Non-pigmented ciliary epithelial cell (primary cell): Measurements from ENCODE around the gene CHSY3.

Experiments
- DNase-seq: peaks from one replicate; pipeline ENCODE4 v3.0.0-alpha.2; 2010; ENCODE audit warnings: low read depth

The CHSY3 gene

GRCh38 chr5:129904102-129904666 lies at the start of gene CHSY3:
CHSY3 (plus strand) TSS chr5:129904465.
- DNase-seq, result no peak

GRCh38 chr5:129856325-129856724 lies 47.9 kb upstream of the CHSY3 start:
- DNase-seq, result no peak

GRCh38 chr5:129857116-129857515 lies 47.1 kb upstream of the CHSY3 start:
- no peak for DNase-seq

- no peak for DNase-seq
These were observed 46.1 kb upstream of the CHSY3 start for GRCh38 chr5:129858131-129858675.

GRCh38 chr5:129884322-129884721 lies 19.9 kb upstream of the CHSY3 start:
- no peak for DNase-seq

- DNase-seq, result no peak
These were observed 4.8 kb upstream of the CHSY3 start for GRCh38 chr5:129899454-129899853.

- no peak for DNase-seq
These were observed 1.4 kb upstream of the CHSY3 start for GRCh38 chr5:129902816-129903215.

- no peak for DNase-seq
These were observed 681 bp upstream of the CHSY3 start for GRCh38 chr5:129903466-129904101.

- no peak for DNase-seq
These were observed 605 bp downstream of the CHSY3 start for GRCh38 chr5:129904667-129905472.

GRCh38 chr5:129905473-129906176 lies 1.4 kb downstream of the CHSY3 start:
- DNase-seq, result no peak

GRCh38 chr5:129906177-129906887 lies 2.1 kb downstream of the CHSY3 start:
- no peak for DNase-seq

GRCh38 chr5:129909225-129909624 lies 5.0 kb downstream of the CHSY3 start:
- no peak for DNase-seq

- DNase-seq, result no peak
These were observed 8.5 kb downstream of the CHSY3 start for GRCh38 chr5:129912601-129913255.

- no peak for DNase-seq
These were observed 11.2 kb downstream of the CHSY3 start for GRCh38 chr5:129915415-129915814.

- no peak for DNase-seq
These were observed 13.0 kb downstream of the CHSY3 start for GRCh38 chr5:129917224-129917623.

GRCh38 chr5:129921204-129921603 lies 16.9 kb downstream of the CHSY3 start:
- no peak for DNase-seq

- DNase-seq, result no peak
These were observed 26.0 kb downstream of the CHSY3 start for GRCh38 chr5:129930221-129930620.

- DNase-seq, result no peak
These were observed 31.4 kb downstream of the CHSY3 start for GRCh38 chr5:129935626-129936025.

GRCh38 chr5:129938077-129938476 lies 33.8 kb downstream of the CHSY3 start:
- no peak for DNase-seq

GRCh38 chr5:129943936-129944335 lies 39.7 kb downstream of the CHSY3 start:
- DNase-seq, result no peak

- peak; percentile 38 for DNase-seq
These were observed 40.8 kb downstream of the CHSY3 start for GRCh38 chr5:129945028-129945427.
